Coronary artery (tissue), 2 donors: ENCODE measurements around the gene NSMF.

Experiments
- DNase-seq: peaks from one replicate; pipeline ENCODE4 v3.0.0-alpha.2; 2017; ENCODE audit warnings: low spot score
- H3K27ac ChIP-seq, 2 donors: fragments of 200-600 bp; sonication (generic); one replicate each; pipeline ENCODE4 v1.5.1; 2016 to 2019
- H3K4me3 ChIP-seq: fragments of 200-600 bp; sonication (generic); 2 replicates; pipeline ENCODE4 v1.5.1; 2016; ENCODE audit warnings: mild to moderate bottlenecking, moderate library complexity
- CTCF ChIP-seq: fragments of 200-600 bp; sonication (generic); IDR thresholded peaks from one replicate; pipeline ENCODE4 v1.5.1; 2019; ENCODE audit warnings: antibody characterized with exemption

The NSMF gene

GRCh38 chr9:137459152-137459600, at the start of gene NSMF:
TSS of gene NSMF (minus strand) at chr9:137459334. CDS start at chr9:137459102, 232 bp downstream.
- TF ChIP-seq CTCF = no peak
- DNase-seq = peak; percentile 92
- peak within 1 kb of the TSS; percentile 68 to 85 for H3K27ac ChIP-seq
- H3K4me3 ChIP-seq = peak within 1 kb of the TSS; percentile 96

- Histone ChIP-seq H3K4me3 (no peak overlapping the region), H3K27ac (no peak overlapping the region)
- DNase-seq = no peak
- TF ChIP-seq CTCF = no peak
These were observed 47.6 kb upstream of the NSMF start for GRCh38 chr9:137506702-137507171.

GRCh38 chr9:137506274-137506673, 47.1 kb upstream of the NSMF start:
- TF ChIP-seq CTCF = no peak
- no peak overlapping the region for H3K4me3 ChIP-seq
- no peak for DNase-seq
- no peak overlapping the region for H3K27ac ChIP-seq

- DNase-seq = no peak
- no peak overlapping the region for H3K4me3 ChIP-seq
- no peak overlapping the region for H3K27ac ChIP-seq
- no peak for TF ChIP-seq CTCF
These were observed 46.4 kb upstream of the NSMF start for GRCh38 chr9:137505421-137506140.

- no peak for TF ChIP-seq CTCF
- Histone ChIP-seq H3K4me3 (no peak overlapping the region), H3K27ac (no peak overlapping the region)
- no peak for DNase-seq
These were observed 45.3 kb upstream of the NSMF start for GRCh38 chr9:137504432-137504777.

- no peak overlapping the region for H3K4me3 ChIP-seq
- TF ChIP-seq CTCF = no peak
- no peak overlapping the region for H3K27ac ChIP-seq
- no peak for DNase-seq
These were observed 43.1 kb upstream of the NSMF start for GRCh38 chr9:137502008-137502911.
